Trophoblast cell (in vitro differentiated cells and primary cell): Measurements from ENCODE around the gene WFDC6. TPM values are rescaled to one million over a fixed set of nuclear protein-coding genes. Genes with fewer than 3 reads are reported as not detected.
"Not testable (repeated sequence)": the region's sequence is repeated elsewhere in the genome, so short reads cannot be mapped to it uniquely, and the experiment has no call there.

Experiments used
- DNase-seq, 2 donors: peaks; one replicate each; pipeline ENCODE4 v3.0.0-alpha.2; 2016
- H2AFZ ChIP-seq: 2 replicates; pipeline ENCODE4 v1.6.1; 2013; ENCODE audit warnings: low read length, moderate library complexity, mild to moderate bottlenecking; ENCODE audit not compliant: insufficient read depth, poor library complexity
- H2AK5ac ChIP-seq: 2 replicates; pipeline ENCODE4 v1.6.1; 2013; ENCODE audit warnings: mild to moderate bottlenecking, low read length
- H2BK120ac ChIP-seq: 2 replicates; pipeline ENCODE4 v1.6.1; 2013; ENCODE audit warnings: low read length, mild to moderate bottlenecking, moderate library complexity; ENCODE audit not compliant: insufficient read depth, poor library complexity
- H2BK12ac ChIP-seq: 2 replicates; pipeline ENCODE4 v1.6.1; 2013; ENCODE audit warnings: mild to moderate bottlenecking, low read length, moderate library complexity
- H2BK5ac ChIP-seq: 2 replicates; pipeline ENCODE4 v1.6.1; 2013; ENCODE audit warnings: low read length, low read depth, moderate library complexity, mild to moderate bottlenecking; ENCODE audit not compliant: poor library complexity
- H3K14ac ChIP-seq: 2 replicates; pipeline ENCODE4 v1.6.1; 2013; ENCODE audit warnings: mild to moderate bottlenecking, low read length
- H3K18ac ChIP-seq: 2 replicates; pipeline ENCODE4 v1.6.1; 2013; ENCODE audit warnings: mild to moderate bottlenecking, low read length
- H3K23ac ChIP-seq: 2 replicates; pipeline ENCODE4 v1.6.1; 2013; ENCODE audit warnings: low read length
- H3K27ac ChIP-seq: 2 replicates; pipeline ENCODE4 v1.5.1; 2013; ENCODE audit warnings: low read depth, mild to moderate bottlenecking, inconsistent platforms, low read length, moderate library complexity
- H3K27me3 ChIP-seq: 2 replicates; pipeline ENCODE4 v1.6.1; 2013; ENCODE audit warnings: inconsistent platforms, mild to moderate bottlenecking, low read length, moderate library complexity; ENCODE audit not compliant: insufficient read depth
- H3K36me3 ChIP-seq, 2 experiments: 1 replicate in 1 of 2; 2 replicates in 1 of 2; pipeline ENCODE4 v1.6.1; 2013; ENCODE audit warnings: low read length in 2 of 2, mild to moderate bottlenecking in 2 of 2, moderate library complexity in 1 of 2; ENCODE audit not compliant: insufficient read depth in 2 of 2, control insufficient read depth in 1 of 2
- H3K4ac ChIP-seq: 2 replicates; pipeline ENCODE4 v1.6.1; 2013; ENCODE audit warnings: low read depth, mild to moderate bottlenecking, low read length, moderate library complexity
- H3K4me1 ChIP-seq, 2 experiments: 1 replicate in 1 of 2; 2 replicates in 1 of 2; pipeline ENCODE4 v1.6.1; 2013; ENCODE audit warnings: low read length in 2 of 2, mild to moderate bottlenecking in 2 of 2, moderate library complexity in 1 of 2; ENCODE audit not compliant: insufficient read depth in 2 of 2, control insufficient read depth in 1 of 2
- H3K4me2 ChIP-seq: 2 replicates; pipeline ENCODE4 v1.6.1; 2013; ENCODE audit warnings: inconsistent platforms, mild to moderate bottlenecking, low read length, moderate library complexity
- H3K4me3 ChIP-seq: 2 replicates; pipeline ENCODE4 v1.5.1; 2013; ENCODE audit warnings: mild to moderate bottlenecking, low read depth, low read length, inconsistent platforms
- H3K79me1 ChIP-seq: one replicate; pipeline ENCODE4 v1.6.1; 2013; ENCODE audit warnings: low read length
- H3K79me2 ChIP-seq: 2 replicates; pipeline ENCODE4 v1.6.1; 2013; ENCODE audit warnings: low read length, mild to moderate bottlenecking; ENCODE audit not compliant: control insufficient read depth, insufficient read depth, poor library complexity
- H3K9ac ChIP-seq: 2 replicates; pipeline ENCODE4 v1.6.1; 2013; ENCODE audit warnings: mild to moderate bottlenecking, low read length
- H3K9me3 ChIP-seq: 2 replicates; pipeline ENCODE4 v1.6.1; 2013; ENCODE audit warnings: low read depth, mild to moderate bottlenecking, control low read depth, inconsistent platforms, low read length; ENCODE audit not compliant: insufficient read depth
- H4K12ac ChIP-seq: 2 replicates; pipeline ENCODE4 v1.6.1; 2013; ENCODE audit warnings: low read depth, mild to moderate bottlenecking, low read length, moderate library complexity
- H4K8ac ChIP-seq: 2 replicates; pipeline ENCODE4 v1.6.1; 2013; ENCODE audit warnings: low read depth, mild to moderate bottlenecking, low read length, moderate library complexity
- H4K91ac ChIP-seq: one replicate; pipeline ENCODE4 v1.6.1; 2013; ENCODE audit warnings: low read depth, mild to moderate bottlenecking, low read length, moderate library complexity
- WGBS: extraction: QIAGEN DNeasy Blood & Tissue Kit; methylation state at CpG from one replicate; pipeline ENCODE4 v1.1.7; 2013; ENCODE audit warnings: missing lambda C conversion rate; ENCODE audit not compliant: insufficient read length, insufficient coverage; ENCODE audit errors: extremely low coverage; 5-methylcytosine and 5-hydroxymethylcytosine counted together
- polyA plus RNA-seq: library from polyadenylated mRNA; stranded (reverse); fragments of 200-250 nt; gene quantifications from 2 replicates; pipeline ENCODE4 v1.2.3, GENCODE V29; 2013

WFDC6 gene
- polyA plus RNA-seq, result not detected in 2 replicates

DNA sequence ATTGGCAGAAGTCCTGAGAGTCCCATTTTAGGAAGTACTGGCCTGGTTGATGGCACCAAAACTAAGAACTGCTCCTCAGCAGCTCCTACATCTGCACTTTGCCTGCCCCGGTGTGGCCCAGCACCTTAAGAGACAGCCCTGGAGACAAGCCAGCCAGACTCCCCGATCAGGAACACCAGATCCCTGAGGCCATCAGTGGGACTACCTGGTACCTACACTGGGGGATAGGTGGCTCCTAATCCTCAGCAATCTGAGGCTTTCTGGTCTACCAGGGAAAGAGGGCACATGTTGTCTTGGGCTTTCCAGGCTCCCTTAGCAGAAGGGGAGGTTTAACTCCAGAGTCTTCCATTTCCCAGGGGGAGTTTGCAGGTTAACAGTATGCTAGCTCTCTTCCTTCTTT lies at the start of gene WFDC6:
Gene WFDC6 (minus strand): TSS at position 101 of the 400 bp plus-strand sequence. CDS start 75 bp downstream, at position 26.
- Histone ChIP-seq H3K23ac (no peak within 1 kb of the TSS), H3K14ac (no peak within 1 kb of the TSS), H3K4me3 (no peak within 1 kb of the TSS), H2BK120ac (no peak within 1 kb of the TSS), H2BK5ac (no peak within 1 kb of the TSS), H3K4me2 (no peak within 1 kb of the TSS), H3K27ac (no peak within 1 kb of the TSS), H3K79me1 (no peaks in the 10 kb centered on the region), H4K8ac (no peak within 1 kb of the TSS), H3K36me3 (no peaks in the 10 kb centered on the region), H2AFZ (no peak within 1 kb of the TSS), H2BK12ac (no peak within 1 kb of the TSS), H3K18ac (no peak within 1 kb of the TSS), H3K4ac (no peak within 1 kb of the TSS), H4K12ac (no peak within 1 kb of the TSS), H3K27me3 (no peaks in the 10 kb centered on the region), H3K4me1 (peaks cover 0 to 4% of the 10 kb centered on the region in 2 experiments), H3K9ac (no peak within 1 kb of the TSS), H4K91ac (no peak within 1 kb of the TSS), H3K9me3 (no peaks in the 10 kb centered on the region), H3K79me2 (no peaks in the 10 kb centered on the region), H2AK5ac (no peak within 1 kb of the TSS)
- no peak for DNase-seq
- whole genome bisulfite sequencing, result no CpG with 5 or more reads among the region's 2 CpGs

DNA sequence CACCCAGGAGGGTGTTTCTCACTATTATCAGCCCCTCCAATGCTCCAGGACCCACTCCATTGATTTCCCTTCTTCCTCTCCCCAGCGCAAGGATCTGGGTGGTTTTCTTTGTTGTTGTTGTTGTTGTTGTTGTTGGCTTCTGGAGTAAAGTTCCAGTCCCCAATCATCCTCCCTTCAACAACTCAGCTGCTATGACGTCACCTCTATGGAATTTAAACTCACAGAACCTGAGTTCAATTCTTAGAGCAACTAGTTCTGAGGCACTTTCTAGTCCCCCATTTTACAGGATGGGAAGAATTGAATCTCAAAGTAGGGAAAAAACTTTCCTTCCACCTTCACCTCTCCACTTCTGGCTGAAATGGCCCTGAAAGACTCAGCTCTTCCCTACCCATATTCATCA lies 49.5 kb upstream of the WFDC6 start:
- no CpG with 5 or more reads among the region's 2 CpGs for WGBS

DNA sequence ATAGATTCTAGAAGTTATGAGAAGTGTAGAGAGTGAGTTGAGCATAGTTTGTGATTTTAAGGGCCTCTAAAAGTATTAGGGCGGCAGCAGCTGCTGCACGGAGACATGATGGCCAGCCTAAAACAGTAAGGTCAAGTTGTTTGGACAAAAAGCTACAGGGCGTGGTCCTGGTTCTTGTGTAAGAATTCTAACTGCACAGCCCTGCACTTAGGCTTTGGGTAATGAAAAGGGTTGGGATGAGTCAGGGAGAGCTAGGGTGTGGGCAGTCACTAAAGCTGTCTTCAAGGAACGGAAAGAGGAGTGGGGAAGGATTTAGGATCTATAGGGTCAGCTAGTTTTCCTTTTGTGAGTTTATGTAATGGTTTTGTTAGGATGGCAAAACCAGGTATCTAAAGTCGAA lies 46.7 kb upstream of the WFDC6 start:
- no CpG with 5 or more reads among the region's 5 CpGs for WGBS
- DNase-seq, H2BK12ac ChIP-seq: not testable (repeated sequence)

More for the DNA sequence above, 49.5 kb upstream of the WFDC6 start:
- Histone ChIP-seq H2BK12ac (no peak overlapping the region), H4K91ac (no peak overlapping the region), H3K4me3 (no peak overlapping the region), H3K9ac (no peak overlapping the region), H2BK5ac (no peak overlapping the region), H3K4ac (no peak overlapping the region), H3K4me2 (no peak overlapping the region), H3K36me3 (no peaks in the 10 kb centered on the region), H2BK120ac (no peak overlapping the region), H3K14ac (no peak overlapping the region), H4K12ac (no peak overlapping the region), H3K23ac (no peak overlapping the region), H4K8ac (no peak overlapping the region), H3K27me3 (no peaks in the 10 kb centered on the region), H3K79me2 (no peaks in the 10 kb centered on the region), H3K18ac (no peak overlapping the region), H3K79me1 (no peaks in the 10 kb centered on the region), H3K9me3 (no peaks in the 10 kb centered on the region), H2AFZ (no peak overlapping the region), H2AK5ac (no peak overlapping the region), H3K4me1 (no peaks in the 10 kb centered on the region), H3K27ac (no peak overlapping the region)
- DNase-seq, result peak in 1 of 2 donors; percentile 37

DNA sequence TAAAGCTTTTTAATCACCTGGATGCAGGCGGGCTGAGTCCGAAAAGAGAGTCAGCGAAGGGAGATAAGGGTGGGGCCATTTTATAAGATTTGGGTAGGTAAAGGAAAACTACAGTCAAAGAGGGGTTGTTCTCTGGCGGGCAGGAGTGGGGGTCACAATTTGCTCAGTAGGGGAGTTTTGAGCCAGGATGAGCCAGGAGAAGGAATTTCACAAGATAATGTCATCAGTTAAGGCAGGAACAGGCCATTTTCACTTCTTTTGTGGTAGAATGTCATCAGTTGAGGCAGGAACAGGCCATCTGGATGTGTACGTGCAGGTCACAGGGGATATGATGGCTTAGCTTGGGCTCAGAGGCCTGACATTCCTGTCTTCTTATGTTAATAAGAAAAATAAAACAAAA lies 45.0 kb upstream of the WFDC6 start:
- H3K4me3 ChIP-seq, H3K4ac ChIP-seq, H3K23ac ChIP-seq, H2BK5ac ChIP-seq, H3K27ac ChIP-seq, H3K14ac ChIP-seq, H2AFZ ChIP-seq, H3K4me1 ChIP-seq, H3K36me3 ChIP-seq, H4K91ac ChIP-seq, H2BK120ac ChIP-seq, H3K9me3 ChIP-seq, H3K4me2 ChIP-seq, H3K9ac ChIP-seq, DNase-seq, H4K8ac ChIP-seq, H3K18ac ChIP-seq, H2BK12ac ChIP-seq, H3K79me2 ChIP-seq, H3K27me3 ChIP-seq, H3K79me1 ChIP-seq, H4K12ac ChIP-seq, H2AK5ac ChIP-seq: not testable (repeated sequence)
- WGBS, result no CpG with 5 or more reads among the region's 5 CpGs

More for the DNA sequence above, 46.7 kb upstream of the WFDC6 start:
- H3K9ac ChIP-seq, H3K9me3 ChIP-seq, H3K14ac ChIP-seq, H2AFZ ChIP-seq, H3K36me3 ChIP-seq, H4K91ac ChIP-seq, H4K8ac ChIP-seq, H3K18ac ChIP-seq, H3K4ac ChIP-seq, H2AK5ac ChIP-seq, H2BK120ac ChIP-seq, H3K79me2 ChIP-seq, H3K79me1 ChIP-seq, H3K27ac ChIP-seq, H3K4me3 ChIP-seq, H4K12ac ChIP-seq, H3K4me1 ChIP-seq, H3K4me2 ChIP-seq, H3K23ac ChIP-seq, H3K27me3 ChIP-seq, H2BK5ac ChIP-seq: not testable (repeated sequence)
